ENCODE data around the gene ARMH4. TPM values are rescaled to one million over a fixed set of nuclear protein-coding genes. Genes with fewer than 3 reads are reported as not detected.

The ARMH4 gene
- total and polyA plus RNA-seq, 2 donors (not counting 1 experiment from before 2014, with no cell fraction given), result not detected

DNA sequence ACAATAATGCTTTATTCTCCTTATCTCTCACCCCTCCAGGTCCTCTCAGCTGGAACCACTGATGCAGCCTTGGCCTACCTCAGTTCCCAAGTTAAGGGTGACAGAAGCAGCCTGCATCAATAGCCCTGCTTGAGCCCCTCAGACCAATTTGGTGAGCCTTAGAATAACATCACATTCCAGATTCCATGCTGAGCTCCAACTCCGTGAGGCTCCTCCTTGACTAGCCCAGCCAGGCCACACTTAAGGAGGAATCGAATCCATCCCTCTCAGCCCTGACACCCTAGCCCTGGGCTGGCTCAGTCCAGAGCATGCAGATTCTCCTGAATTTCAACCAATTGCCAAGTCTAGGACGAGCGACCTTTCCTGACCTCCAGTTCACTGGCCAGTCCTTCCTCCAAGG lies 91.1 kb downstream of the ARMH4 start:
- no peaks in the 10 kb centered on the region for H4K20me1 ChIP-seq (ENCODE audit: control insufficient read depth, insufficient read depth, low read length, poor library complexity, severe bottlenecking)
- no peak overlapping the region for H3K4me3 ChIP-seq (ENCODE audit: control extremely low read depth in 1 of 5, extremely low read depth in 1 of 5, insufficient read depth in 1 of 5, low read depth in 2 of 5, low read length in 4 of 5)
- no peak overlapping the region for H2AFZ ChIP-seq (ENCODE audit: insufficient read depth, low read depth, low read length, poor library complexity, severe bottlenecking)
- H3K4me2 ChIP-seq (replicated peaks; ENCODE audit: low read depth, low read length, poor library complexity, severe bottlenecking), result no peak overlapping the region
- WGBS (ENCODE audit: insufficient coverage), result 72% methylated on average over 4 of the region's 4 CpGs
- ATAC-seq (ENCODE audit: low read depth) (no peak), DNase-seq (no peak)
- POLR2A ChIA-PET, result no interaction called here
- no peak overlapping the region for H3K27ac ChIP-seq (ENCODE audit: low read length in 2 of 2)
- H3K4me1 ChIP-seq (ENCODE audit: control insufficient read depth in 2 of 2, insufficient read depth in 2 of 2, low read length in 2 of 2), result no peaks in the 10 kb centered on the region
- no peak overlapping the region for H3K9ac ChIP-seq (ENCODE audit: low read length)
- TF ChIP-seq, protein P1, sequence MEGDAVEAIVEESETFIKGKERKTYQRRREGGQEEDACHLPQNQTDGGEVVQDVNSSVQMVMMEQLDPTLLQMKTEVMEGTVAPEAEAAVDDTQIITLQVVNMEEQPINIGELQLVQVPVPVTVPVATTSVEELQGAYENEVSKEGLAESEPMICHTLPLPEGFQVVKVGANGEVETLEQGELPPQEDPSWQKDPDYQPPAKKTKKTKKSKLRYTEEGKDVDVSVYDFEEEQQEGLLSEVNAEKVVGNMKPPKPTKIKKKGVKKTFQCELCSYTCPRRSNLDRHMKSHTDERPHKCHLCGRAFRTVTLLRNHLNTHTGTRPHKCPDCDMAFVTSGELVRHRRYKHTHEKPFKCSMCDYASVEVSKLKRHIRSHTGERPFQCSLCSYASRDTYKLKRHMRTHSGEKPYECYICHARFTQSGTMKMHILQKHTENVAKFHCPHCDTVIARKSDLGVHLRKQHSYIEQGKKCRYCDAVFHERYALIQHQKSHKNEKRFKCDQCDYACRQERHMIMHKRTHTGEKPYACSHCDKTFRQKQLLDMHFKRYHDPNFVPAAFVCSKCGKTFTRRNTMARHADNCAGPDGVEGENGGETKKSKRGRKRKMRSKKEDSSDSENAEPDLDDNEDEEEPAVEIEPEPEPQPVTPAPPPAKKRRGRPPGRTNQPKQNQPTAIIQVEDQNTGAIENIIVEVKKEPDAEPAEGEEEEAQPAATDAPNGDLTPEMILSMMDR (IDR thresholded peaks at IDR 0.05), result no peak
- peaks cover 16% of the 10 kb centered on the region for H3K27me3 Mint-ChIP-seq
- no peaks in the 10 kb centered on the region for H3K9me3 Mint-ChIP-seq (ENCODE audit: insufficient read depth)
- intact Hi-C loops (cut with micrococcal nuclease), result no loop called here
- H3K9me3 ChIP-seq (ENCODE audit: control extremely low read depth in 1 of 3, control insufficient read depth in 2 of 3, insufficient read depth in 1 of 3, low read length in 2 of 3), result no peaks in the 10 kb centered on the region
- CTCF ChIA-PET, result interaction anchor here (1.8 kb wide), 1 partner anchor 11 kb away, joined by 4 read pairs; no protein-coding TSS in a partner anchor
- no peak overlapping the region for H3K4me3 Mint-ChIP-seq
- H3K79me2 ChIP-seq (ENCODE audit: control insufficient read depth, insufficient read depth, low read length), result no peaks in the 10 kb centered on the region
- H3K27me3 ChIP-seq (replicated peaks in 1 of 4; ENCODE audit: control extremely low read depth in 1 of 4, control insufficient read depth in 3 of 4, insufficient read depth in 4 of 4, low read length in 3 of 4), result peaks cover 0 to 3% (median 0%) of the 10 kb centered on the region in 4 experiments
- no peaks in the 10 kb centered on the region for H3K36me3 ChIP-seq (replicated peaks in 1 of 2; ENCODE audit: control extremely low read depth in 1 of 2, control insufficient read depth in 1 of 2, extremely low read depth in 1 of 2, insufficient read depth in 2 of 2, low read length in 1 of 2)
- no peak overlapping the region for H3K27ac Mint-ChIP-seq
- H3K4me1 Mint-ChIP-seq, result no peaks in the 10 kb centered on the region

- Mint-ChIP-seq H3K9me3 (ENCODE audit: insufficient read depth) (no peaks in the 10 kb centered on the region), H3K4me3 (no peak overlapping the region), H3K27me3 (peaks cover 16% of the 10 kb centered on the region), H3K4me1 (no peaks in the 10 kb centered on the region), H3K27ac (no peak overlapping the region)
- Histone ChIP-seq H3K36me3 (replicated peaks in 1 of 2; ENCODE audit: control extremely low read depth in 1 of 2, control insufficient read depth in 1 of 2, extremely low read depth in 1 of 2, insufficient read depth in 2 of 2, low read length in 1 of 2) (no peaks in the 10 kb centered on the region), H3K9ac (ENCODE audit: low read length) (no peak overlapping the region), H3K27me3 (replicated peaks in 1 of 4; ENCODE audit: control extremely low read depth in 1 of 4, control insufficient read depth in 3 of 4, insufficient read depth in 4 of 4, low read length in 3 of 4) (peaks cover 0 to 3% (median 0%) of the 10 kb centered on the region in 4 experiments), H3K4me3 (ENCODE audit: control extremely low read depth in 1 of 5, extremely low read depth in 1 of 5, insufficient read depth in 1 of 5, low read depth in 2 of 5, low read length in 4 of 5) (no peak overlapping the region), H3K79me2 (ENCODE audit: control insufficient read depth, insufficient read depth, low read length) (no peaks in the 10 kb centered on the region), H3K4me1 (ENCODE audit: control insufficient read depth in 2 of 2, insufficient read depth in 2 of 2, low read length in 2 of 2) (no peaks in the 10 kb centered on the region), H2AFZ (ENCODE audit: insufficient read depth, low read depth, low read length, poor library complexity, severe bottlenecking) (no peak overlapping the region), H3K27ac (ENCODE audit: low read length in 2 of 2) (no peak overlapping the region), H3K4me2 (replicated peaks; ENCODE audit: low read depth, low read length, poor library complexity, severe bottlenecking) (no peak overlapping the region), H3K9me3 (ENCODE audit: control extremely low read depth in 1 of 3, control insufficient read depth in 2 of 3, insufficient read depth in 1 of 3, low read length in 2 of 3) (no peaks in the 10 kb centered on the region), H4K20me1 (ENCODE audit: control insufficient read depth, insufficient read depth, low read length, poor library complexity, severe bottlenecking) (no peaks in the 10 kb centered on the region)
- POLR2A ChIA-PET, result no interaction called here
- no CpG with 5 or more reads among the region's 3 CpGs for WGBS (ENCODE audit: insufficient coverage)
- CTCF ChIA-PET, result interaction anchor here (1.0 to 1.8 kb wide), 2 partner anchors 12 to 14 kb away, joined by 3 to 4 read pairs; no protein-coding TSS in a partner anchor
- ATAC-seq (ENCODE audit: low read depth) (no peak), DNase-seq (no peak)
- intact Hi-C loops (cut with micrococcal nuclease), result no loop called here
- TF ChIP-seq, protein P1 (IDR thresholded peaks at IDR 0.05), result no peak
- no peak for TF ChIP-seq EZH2 (IDR thresholded peaks at IDR 0.05; ENCODE audit: borderline replicate concordance, insufficient read depth, low read depth, low read length, poor library complexity, severe bottlenecking)
Observed at GRCh38 chr14:58060077-58060476, 91.9 kb downstream of the ARMH4 start.

Data from B cell (primary cell).